H1 (cell line): ENCODE measurements around the gene UBAP1. TPM values are rescaled to one million over a fixed set of nuclear protein-coding genes. Genes with fewer than 3 reads are reported as not detected.

Experiments used
- CBX8 ChIP-seq: fragments of 300-800, 300-1000 bp; sonication (generic); IDR thresholded peaks from 2 replicates; pipeline ENCODE4 v1.7.1; 2016; ENCODE audit warnings: low read depth, low read length, borderline replicate concordance
- JUN ChIP-seq: IDR thresholded peaks from 2 replicates; pipeline ENCODE4 v1.6.1; 2011; ENCODE audit warnings: low read depth, mild to moderate bottlenecking, improper control_type of control experiment, low read length
- POLR2AphosphoS5 ChIP-seq: IDR thresholded peaks from 2 replicates; pipeline ENCODE4 v1.6.1; 2011; ENCODE audit warnings: low read depth, low read length
- RBBP5 ChIP-seq: IDR thresholded peaks from 2 replicates; pipeline ENCODE4 v1.7.1; 2012; ENCODE audit warnings: low read depth, mild to moderate bottlenecking, inconsistent platforms, low read length, moderate library complexity, borderline replicate concordance
- SAP30 ChIP-seq: fragments of 300-600 bp; sonication (generic); IDR thresholded peaks from 2 replicates; pipeline ENCODE4 v1.7.1; 2012; ENCODE audit warnings: low read length, moderate library complexity, mild to moderate bottlenecking, inconsistent platforms; ENCODE audit not compliant: insufficient read depth, insufficient replicate concordance
- SP4 ChIP-seq: IDR thresholded peaks from 2 replicates; pipeline ENCODE4 v1.6.1; 2012; ENCODE audit warnings: low read length, inconsistent platforms
- polyA plus RNA-seq, 7 experiments: library from polyadenylated mRNA; depleted of rRNA in 3 of 7; stranded (reverse) in 5 of 7; unstranded in 2 of 7; fragments of >200 nt in 5 of 7; fragments of 200-250 nt in 2 of 7; gene quantifications; 1 replicate in 5 of 7; 2 replicates in 1 of 7; 4 replicates in 1 of 7; pipeline versions ENCODE4 v1.2.1 to v1.2.3, GENCODE V29; 2011 to 2013; ENCODE audit warnings: missing spikeins in 2 of 7, mixed read lengths in 2 of 7
- total RNA-seq: library from RNA; stranded (reverse); fragmentation: NEBNext Ultra II Directional; extraction: Animal tissue kit (Norgen Biotek cat#: 25700); gene quantifications from 2 replicates; pipeline ENCODE4 v1.2.1, GENCODE V29; 2021
- TF ChIP-seq, protein P1 (sequence below): fragments of 300-600 bp; sonication (generic); IDR thresholded peaks from 2 replicates; pipeline ENCODE4 v1.7.1; 2012; ENCODE audit warnings: low read length, moderate library complexity, mild to moderate bottlenecking, inconsistent platforms; ENCODE audit not compliant: insufficient replicate concordance
- TF ChIP-seq, protein P2 (sequence below): IDR thresholded peaks from 2 replicates; pipeline ENCODE4 v1.6.1; 2012; ENCODE audit warnings: inconsistent platforms

Gene UBAP1
- total and polyA plus RNA-seq, 2 of the 8 experiments (the other 6 are each of a cell fraction or from before 2014, with no cell fraction given), result 31.3 to 31.4 TPM

DNA sequence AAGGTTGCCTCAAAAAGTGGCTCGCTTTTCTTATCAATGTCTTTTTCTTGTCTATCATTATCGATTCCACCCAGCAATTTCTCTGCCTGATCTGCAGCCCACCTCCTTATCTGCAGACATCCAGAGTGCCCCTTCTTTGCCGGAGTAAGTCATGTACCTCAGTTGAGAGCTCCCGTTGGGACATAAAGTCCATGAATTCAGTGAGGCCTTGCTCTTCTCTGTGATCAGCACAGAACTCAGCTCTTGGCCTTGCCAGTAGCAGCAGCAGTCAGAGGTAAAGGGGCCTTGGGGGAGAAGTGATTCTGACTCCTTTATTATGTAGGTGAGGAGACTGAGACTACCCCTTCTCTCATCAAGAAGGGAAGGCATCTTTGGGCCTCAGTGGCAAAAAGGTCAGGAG is 27.4 kb upstream of the UBAP1 start (continued):
- TF ChIP-seq, protein P1, sequence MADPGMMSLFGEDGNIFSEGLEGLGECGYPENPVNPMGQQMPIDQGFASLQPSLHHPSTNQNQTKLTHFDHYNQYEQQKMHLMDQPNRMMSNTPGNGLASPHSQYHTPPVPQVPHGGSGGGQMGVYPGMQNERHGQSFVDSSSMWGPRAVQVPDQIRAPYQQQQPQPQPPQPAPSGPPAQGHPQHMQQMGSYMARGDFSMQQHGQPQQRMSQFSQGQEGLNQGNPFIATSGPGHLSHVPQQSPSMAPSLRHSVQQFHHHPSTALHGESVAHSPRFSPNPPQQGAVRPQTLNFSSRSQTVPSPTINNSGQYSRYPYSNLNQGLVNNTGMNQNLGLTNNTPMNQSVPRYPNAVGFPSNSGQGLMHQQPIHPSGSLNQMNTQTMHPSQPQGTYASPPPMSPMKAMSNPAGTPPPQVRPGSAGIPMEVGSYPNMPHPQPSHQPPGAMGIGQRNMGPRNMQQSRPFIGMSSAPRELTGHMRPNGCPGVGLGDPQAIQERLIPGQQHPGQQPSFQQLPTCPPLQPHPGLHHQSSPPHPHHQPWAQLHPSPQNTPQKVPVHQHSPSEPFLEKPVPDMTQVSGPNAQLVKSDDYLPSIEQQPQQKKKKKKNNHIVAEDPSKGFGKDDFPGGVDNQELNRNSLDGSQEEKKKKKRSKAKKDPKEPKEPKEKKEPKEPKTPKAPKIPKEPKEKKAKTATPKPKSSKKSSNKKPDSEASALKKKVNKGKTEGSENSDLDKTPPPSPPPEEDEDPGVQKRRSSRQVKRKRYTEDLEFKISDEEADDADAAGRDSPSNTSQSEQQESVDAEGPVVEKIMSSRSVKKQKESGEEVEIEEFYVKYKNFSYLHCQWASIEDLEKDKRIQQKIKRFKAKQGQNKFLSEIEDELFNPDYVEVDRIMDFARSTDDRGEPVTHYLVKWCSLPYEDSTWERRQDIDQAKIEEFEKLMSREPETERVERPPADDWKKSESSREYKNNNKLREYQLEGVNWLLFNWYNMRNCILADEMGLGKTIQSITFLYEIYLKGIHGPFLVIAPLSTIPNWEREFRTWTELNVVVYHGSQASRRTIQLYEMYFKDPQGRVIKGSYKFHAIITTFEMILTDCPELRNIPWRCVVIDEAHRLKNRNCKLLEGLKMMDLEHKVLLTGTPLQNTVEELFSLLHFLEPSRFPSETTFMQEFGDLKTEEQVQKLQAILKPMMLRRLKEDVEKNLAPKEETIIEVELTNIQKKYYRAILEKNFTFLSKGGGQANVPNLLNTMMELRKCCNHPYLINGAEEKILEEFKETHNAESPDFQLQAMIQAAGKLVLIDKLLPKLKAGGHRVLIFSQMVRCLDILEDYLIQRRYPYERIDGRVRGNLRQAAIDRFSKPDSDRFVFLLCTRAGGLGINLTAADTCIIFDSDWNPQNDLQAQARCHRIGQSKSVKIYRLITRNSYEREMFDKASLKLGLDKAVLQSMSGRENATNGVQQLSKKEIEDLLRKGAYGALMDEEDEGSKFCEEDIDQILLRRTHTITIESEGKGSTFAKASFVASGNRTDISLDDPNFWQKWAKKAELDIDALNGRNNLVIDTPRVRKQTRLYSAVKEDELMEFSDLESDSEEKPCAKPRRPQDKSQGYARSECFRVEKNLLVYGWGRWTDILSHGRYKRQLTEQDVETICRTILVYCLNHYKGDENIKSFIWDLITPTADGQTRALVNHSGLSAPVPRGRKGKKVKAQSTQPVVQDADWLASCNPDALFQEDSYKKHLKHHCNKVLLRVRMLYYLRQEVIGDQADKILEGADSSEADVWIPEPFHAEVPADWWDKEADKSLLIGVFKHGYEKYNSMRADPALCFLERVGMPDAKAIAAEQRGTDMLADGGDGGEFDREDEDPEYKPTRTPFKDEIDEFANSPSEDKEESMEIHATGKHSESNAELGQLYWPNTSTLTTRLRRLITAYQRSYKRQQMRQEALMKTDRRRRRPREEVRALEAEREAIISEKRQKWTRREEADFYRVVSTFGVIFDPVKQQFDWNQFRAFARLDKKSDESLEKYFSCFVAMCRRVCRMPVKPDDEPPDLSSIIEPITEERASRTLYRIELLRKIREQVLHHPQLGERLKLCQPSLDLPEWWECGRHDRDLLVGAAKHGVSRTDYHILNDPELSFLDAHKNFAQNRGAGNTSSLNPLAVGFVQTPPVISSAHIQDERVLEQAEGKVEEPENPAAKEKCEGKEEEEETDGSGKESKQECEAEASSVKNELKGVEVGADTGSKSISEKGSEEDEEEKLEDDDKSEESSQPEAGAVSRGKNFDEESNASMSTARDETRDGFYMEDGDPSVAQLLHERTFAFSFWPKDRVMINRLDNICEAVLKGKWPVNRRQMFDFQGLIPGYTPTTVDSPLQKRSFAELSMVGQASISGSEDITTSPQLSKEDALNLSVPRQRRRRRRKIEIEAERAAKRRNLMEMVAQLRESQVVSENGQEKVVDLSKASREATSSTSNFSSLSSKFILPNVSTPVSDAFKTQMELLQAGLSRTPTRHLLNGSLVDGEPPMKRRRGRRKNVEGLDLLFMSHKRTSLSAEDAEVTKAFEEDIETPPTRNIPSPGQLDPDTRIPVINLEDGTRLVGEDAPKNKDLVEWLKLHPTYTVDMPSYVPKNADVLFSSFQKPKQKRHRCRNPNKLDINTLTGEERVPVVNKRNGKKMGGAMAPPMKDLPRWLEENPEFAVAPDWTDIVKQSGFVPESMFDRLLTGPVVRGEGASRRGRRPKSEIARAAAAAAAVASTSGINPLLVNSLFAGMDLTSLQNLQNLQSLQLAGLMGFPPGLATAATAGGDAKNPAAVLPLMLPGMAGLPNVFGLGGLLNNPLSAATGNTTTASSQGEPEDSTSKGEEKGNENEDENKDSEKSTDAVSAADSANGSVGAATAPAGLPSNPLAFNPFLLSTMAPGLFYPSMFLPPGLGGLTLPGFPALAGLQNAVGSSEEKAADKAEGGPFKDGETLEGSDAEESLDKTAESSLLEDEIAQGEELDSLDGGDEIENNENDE, result no peak
- TF ChIP-seq, protein P2, sequence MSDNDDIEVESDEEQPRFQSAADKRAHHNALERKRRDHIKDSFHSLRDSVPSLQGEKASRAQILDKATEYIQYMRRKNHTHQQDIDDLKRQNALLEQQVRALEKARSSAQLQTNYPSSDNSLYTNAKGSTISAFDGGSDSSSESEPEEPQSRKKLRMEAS, result no peak
- TF ChIP-seq SP4 (no peak), CBX8 (no peak), POLR2AphosphoS5 (no peak), SAP30 (no peak), JUN (no peak), RBBP5 (no peak)
